ENCODE results near the gene RAD9B.
"Not testable (repeated sequence)": the region's sequence is repeated elsewhere in the genome, so short reads cannot be mapped to it uniquely, and the experiment has no call there.

Gene RAD9B

GRCh38 chr12:110543965-110544364 is 41.8 kb downstream of the RAD9B start:
- H3K9me3 ChIP-seq (ENCODE audit: insufficient read depth, low read depth, low read length): no peaks in the 10 kb centered on the region
- no peaks in the 10 kb centered on the region for H3K27me3 ChIP-seq (ENCODE audit: insufficient read depth, low read length)
- peaks cover 36% of the 10 kb centered on the region for H3K36me3 ChIP-seq (ENCODE audit: insufficient read depth, low read length)
- H3K4me3 ChIP-seq (ENCODE audit: low read length): no peak overlapping the region
- H3K9ac ChIP-seq (ENCODE audit: low read depth, low read length): no peak overlapping the region
- H3K4me1 ChIP-seq (ENCODE audit: insufficient read depth, low read length): no peaks in the 10 kb centered on the region
- WGBS: 97% methylated on average over 3 of the region's 4 CpGs
- H3K27ac ChIP-seq (ENCODE audit: low read depth, low read length): no peak overlapping the region

- 95% methylated on average over 4 of the region's 4 CpGs for WGBS
- not testable (repeated sequence) for H3K4me1 ChIP-seq (ENCODE audit: insufficient read depth, low read length); H3K27ac ChIP-seq (ENCODE audit: low read depth, low read length); H3K9ac ChIP-seq (ENCODE audit: low read depth, low read length); H3K4me3 ChIP-seq (ENCODE audit: low read length); H3K9me3 ChIP-seq (ENCODE audit: insufficient read depth, low read depth, low read length); H3K27me3 ChIP-seq (ENCODE audit: insufficient read depth, low read length)
- peaks cover 28% of the 10 kb centered on the region for H3K36me3 ChIP-seq (ENCODE audit: insufficient read depth, low read length)
These were observed 43.1 kb downstream of the RAD9B start for GRCh38 chr12:110545259-110545658.

GRCh38 chr12:110545812-110546211 is 43.7 kb downstream of the RAD9B start:
- no peak overlapping the region for H3K27ac ChIP-seq (ENCODE audit: low read depth, low read length)
- H3K4me1 ChIP-seq (ENCODE audit: insufficient read depth, low read length): no peaks in the 10 kb centered on the region
- H3K36me3 ChIP-seq (ENCODE audit: insufficient read depth, low read length): peaks cover 33% of the 10 kb centered on the region
- no peaks in the 10 kb centered on the region for H3K9me3 ChIP-seq (ENCODE audit: insufficient read depth, low read depth, low read length)
- no peak overlapping the region for H3K9ac ChIP-seq (ENCODE audit: low read depth, low read length)
- H3K4me3 ChIP-seq (ENCODE audit: low read length): no peak overlapping the region
- WGBS: 90% methylated on average over 10 of the region's 10 CpGs
- H3K27me3 ChIP-seq (ENCODE audit: insufficient read depth, low read length): no peaks in the 10 kb centered on the region

- H3K9ac ChIP-seq (ENCODE audit: low read depth, low read length): no peak overlapping the region
- H3K4me3 ChIP-seq (ENCODE audit: low read length): no peak overlapping the region
- WGBS: 97% methylated on average over 3 of the region's 3 CpGs
- no peaks in the 10 kb centered on the region for H3K4me1 ChIP-seq (ENCODE audit: insufficient read depth, low read length)
- H3K27ac ChIP-seq (ENCODE audit: low read depth, low read length): no peak overlapping the region
- no peaks in the 10 kb centered on the region for H3K9me3 ChIP-seq (ENCODE audit: insufficient read depth, low read depth, low read length)
- H3K36me3 ChIP-seq (ENCODE audit: insufficient read depth, low read length): peaks cover 37% of the 10 kb centered on the region
- no peaks in the 10 kb centered on the region for H3K27me3 ChIP-seq (ENCODE audit: insufficient read depth, low read length)
These were observed 44.2 kb downstream of the RAD9B start for GRCh38 chr12:110546339-110546738.

GRCh38 chr12:110547090-110547489 is 45.0 kb downstream of the RAD9B start:
- Histone ChIP-seq H3K4me3 (ENCODE audit: low read length) (no peak overlapping the region), H3K9ac (ENCODE audit: low read depth, low read length) (no peak overlapping the region), H3K27me3 (ENCODE audit: insufficient read depth, low read length) (no peaks in the 10 kb centered on the region), H3K27ac (ENCODE audit: low read depth, low read length) (no peak overlapping the region), H3K4me1 (ENCODE audit: insufficient read depth, low read length) (no peaks in the 10 kb centered on the region), H3K9me3 (ENCODE audit: insufficient read depth, low read depth, low read length) (no peaks in the 10 kb centered on the region), H3K36me3 (ENCODE audit: insufficient read depth, low read length) (peaks cover 38% of the 10 kb centered on the region)
- 93% methylated on average over 1 of the region's 2 CpGs for WGBS

- no peaks in the 10 kb centered on the region for H3K9me3 ChIP-seq (ENCODE audit: insufficient read depth, low read depth, low read length)
- no peaks in the 10 kb centered on the region for H3K4me1 ChIP-seq (ENCODE audit: insufficient read depth, low read length)
- no peak overlapping the region for H3K27ac ChIP-seq (ENCODE audit: low read depth, low read length)
- no peak overlapping the region; the same call in 1 of the 2 replicates for H3K9ac ChIP-seq (ENCODE audit: low read depth, low read length)
- no peaks in the 10 kb centered on the region for H3K27me3 ChIP-seq (ENCODE audit: insufficient read depth, low read length)
- peaks cover 28% of the 10 kb centered on the region for H3K36me3 ChIP-seq (ENCODE audit: insufficient read depth, low read length)
- H3K4me3 ChIP-seq (ENCODE audit: low read length): no peak overlapping the region
- WGBS: 94% methylated on average over 7 of the region's 7 CpGs
These were observed 46.5 kb downstream of the RAD9B start for GRCh38 chr12:110548678-110549077.

GRCh38 chr12:110549716-110550115 is 47.6 kb downstream of the RAD9B start:
- 91% methylated on average over 2 of the region's 2 CpGs for WGBS
- no peak overlapping the region for H3K27ac ChIP-seq (ENCODE audit: low read depth, low read length)

GRCh38 chr12:110550981-110551380 is 48.9 kb downstream of the RAD9B start:
- Histone ChIP-seq H3K36me3 (ENCODE audit: insufficient read depth, low read length) (peaks cover 21% of the 10 kb centered on the region), H3K27ac (ENCODE audit: low read depth, low read length) (no peak overlapping the region), H3K4me1 (ENCODE audit: insufficient read depth, low read length) (no peaks in the 10 kb centered on the region), H3K4me3 (ENCODE audit: low read length) (no peak overlapping the region), H3K9me3 (ENCODE audit: insufficient read depth, low read depth, low read length) (no peaks in the 10 kb centered on the region), H3K27me3 (ENCODE audit: insufficient read depth, low read length) (no peaks in the 10 kb centered on the region), H3K9ac (ENCODE audit: low read depth, low read length) (no peak overlapping the region)
- WGBS: 97% methylated on average over 4 of the region's 4 CpGs

More at GRCh38 chr12:110549716-110550115, 47.6 kb downstream of the RAD9B start:
- Histone ChIP-seq H3K4me1 (ENCODE audit: insufficient read depth, low read length) (no peaks in the 10 kb centered on the region), H3K36me3 (ENCODE audit: insufficient read depth, low read length) (peaks cover 28% of the 10 kb centered on the region), H3K9me3 (ENCODE audit: insufficient read depth, low read depth, low read length) (no peaks in the 10 kb centered on the region), H3K9ac (ENCODE audit: low read depth, low read length) (no peak overlapping the region), H3K4me3 (ENCODE audit: low read length) (no peak overlapping the region), H3K27me3 (ENCODE audit: insufficient read depth, low read length) (no peaks in the 10 kb centered on the region)

Data from HUES64 (cell line).